Mucosa of descending colon (tissue), 3 donors: ENCODE data around the gene ITGA11. TPM values are rescaled to one million over a fixed set of nuclear protein-coding genes. Genes with fewer than 3 reads are reported as not detected.

Experiments used
- ATAC-seq: fragments of 200-7000 bp; cut with Tn5 transposase; one replicate; pipeline ENCODE4 v1.9.1; 2020; ENCODE audit warnings: mild to moderate bottlenecking, moderate library complexity
- DNase-seq, 3 donors: peaks; one replicate each; pipeline ENCODE4 v3.0.0-alpha.2; 2020
- H3K36me3 ChIP-seq: fragments of 200-600 bp; one replicate; pipeline ENCODE4 v1.8.0; 2021; ENCODE audit warnings: low read depth, mild to moderate bottlenecking
- H3K4me1 ChIP-seq: fragments of 200-600 bp; one replicate; pipeline ENCODE4 v1.8.0; 2021; ENCODE audit warnings: low read depth, mild to moderate bottlenecking
- H3K4me3 ChIP-seq: fragments of 200-600 bp; one replicate; pipeline ENCODE4 v1.8.0; 2021; ENCODE audit warnings: mild to moderate bottlenecking
- H3K9me3 ChIP-seq: fragments of 200-600 bp; one replicate; pipeline ENCODE4 v1.8.0; 2021; ENCODE audit warnings: mild to moderate bottlenecking
- CTCF ChIP-seq: fragments of 200-600 bp; IDR thresholded peaks from one replicate; pipeline ENCODE4 v1.8.0; 2022; ENCODE audit warnings: antibody characterized with exemption, mild to moderate bottlenecking
- intact Hi-C, 2 donors: fragments of 100-400 bp; cut with DNase I in 1 of 2; cut with micrococcal nuclease in 1 of 2; formaldehyde crosslinking; loops; one replicate each; pipeline versions ENCODE4 v1.11.0 to v1.11.1; 2022; cut with DNase I, micrococcal nuclease
- total RNA-seq, 3 donors: library from RNA; stranded (reverse); fragmentation: NEBNext Ultra II Directional in 2 of 3; extraction: Animal tissue kit (Norgen Biotek cat#: 25700) in 2 of 3; gene quantifications; one replicate each; pipeline versions ENCODE4 v1.2.1 to v1.2.4, GENCODE V29; 2021 to 2023
- donor health status: DM: no; HTN: no; CAD: no; lungs with moderate emphysema.
- donor health status: DM: no; HTN: no; CAD: no.
- donor health status: DM: no; HTN: yes; CAD: no.

The ITGA11 gene
- total RNA-seq, 3 donors from 2014 or later, result 1.8 to 2.4 (median 2.1) TPM

- Histone ChIP-seq H3K4me3 (no peak overlapping the region), H3K36me3 (no peaks in the 10 kb centered on the region), H3K4me1 (no peaks in the 10 kb centered on the region), H3K9me3 (no peaks in the 10 kb centered on the region)
- TF ChIP-seq CTCF, result no peak
- ATAC-seq (no peak), DNase-seq (no peak)
- intact Hi-C loops, result no loop called here
Measured at GRCh38 chr15:68389041-68389930, 42.7 kb downstream of the ITGA11 start.

- H3K9me3 ChIP-seq, result no peaks in the 10 kb centered on the region
- intact Hi-C loops, result no loop called here
- TF ChIP-seq CTCF, result no peak
- ATAC-seq (no peak), DNase-seq (no peak)
- H3K4me3 ChIP-seq, result no peak overlapping the region
- no peaks in the 10 kb centered on the region for H3K36me3 ChIP-seq
- no peaks in the 10 kb centered on the region for H3K4me1 ChIP-seq
Measured at GRCh38 chr15:68387381-68388143, 44.4 kb downstream of the ITGA11 start.

GRCh38 chr15:68386587-68387288 lies 45.2 kb downstream of the ITGA11 start:
- no peak overlapping the region for H3K4me3 ChIP-seq

GRCh38 chr15:68385671-68386586 lies 46.0 kb downstream of the ITGA11 start:
- DNase-seq (no peak), ATAC-seq (no peak)
- no peaks in the 10 kb centered on the region for H3K9me3 ChIP-seq
- H3K4me1 ChIP-seq, result no peaks in the 10 kb centered on the region
- TF ChIP-seq CTCF, result no peak
- intact Hi-C loops, result no loop called here
- H3K4me3 ChIP-seq, result no peak overlapping the region
- H3K36me3 ChIP-seq, result no peaks in the 10 kb centered on the region

More at GRCh38 chr15:68386587-68387288, 45.2 kb downstream of the ITGA11 start:
- no peak for TF ChIP-seq CTCF
- DNase-seq (no peak), ATAC-seq (no peak)
- intact Hi-C loops, result no loop called here
- no peaks in the 10 kb centered on the region for H3K36me3 ChIP-seq
- no peaks in the 10 kb centered on the region for H3K9me3 ChIP-seq
- H3K4me1 ChIP-seq, result no peaks in the 10 kb centered on the region

- Histone ChIP-seq H3K9me3 (no peaks in the 10 kb centered on the region), H3K36me3 (no peaks in the 10 kb centered on the region), H3K4me3 (no peak overlapping the region), H3K4me1 (no peaks in the 10 kb centered on the region)
- intact Hi-C loops, result no loop called here
- DNase-seq (no peak), ATAC-seq (no peak)
- no peak for TF ChIP-seq CTCF
Measured at GRCh38 chr15:68385240-68385561, 46.8 kb downstream of the ITGA11 start.
